ENCODE results near the gene C1orf50. TPM values are rescaled to one million over a fixed set of nuclear protein-coding genes. Genes with fewer than 3 reads are reported as not detected.
A peak's percentile ranks its signal among the peaks of the same experiment; 100 is the strongest.

C1orf50 gene
- total and polyA plus RNA-seq, 10 donors = 1.5 to 9.8 (median 4.5) TPM

- peaks cover 0 to 23% (median 3%) of the 10 kb centered on the region in 6 donors for H3K4me1 ChIP-seq
- no peaks in the 10 kb centered on the region for H3K9me3 ChIP-seq
- H3K36me3 ChIP-seq = peaks cover 0 to 32% (median 21%) of the 10 kb centered on the region in 6 donors
- H3K27ac ChIP-seq = no peak overlapping the region
- H3K27me3 ChIP-seq (replicated peaks in 1 of 7) = no peaks in the 10 kb centered on the region
- TF ChIP-seq POLR2AphosphoS5 (IDR thresholded peaks at IDR 0.05) = no peak
- TF ChIP-seq CTCF (IDR thresholded peaks at IDR 0.05 in 8 of 11, conservative IDR thresholded peaks at IDR 0.05 in 3 of 11) = no peak
- TF ChIP-seq POLR2A (IDR thresholded peaks at IDR 0.05) = no peak
- DNase-seq = no peak
- H3K4me3 ChIP-seq = no peak overlapping the region
- 83 to 93% (median 84%) methylated on average over 21 of the region's 21 CpGs for WGBS, 5 donors
- intact Hi-C loops (cut with DNase I; ENCODE audit: low total_unique reads) = no loop called here
These were observed 23.5 kb upstream of the C1orf50 start for GRCh38 chr1:42743317-42744147.

- DNase-seq = no peak
- no peak overlapping the region for H3K4me3 ChIP-seq
- peaks cover 0 to 38% (median 21%) of the 10 kb centered on the region in 6 donors for H3K36me3 ChIP-seq
- 87 to 96% (median 90%) methylated on average over 9 of the region's 9 CpGs for WGBS, 5 donors
- no peaks in the 10 kb centered on the region for H3K27me3 ChIP-seq (replicated peaks in 1 of 7)
- TF ChIP-seq POLR2AphosphoS5 (IDR thresholded peaks at IDR 0.05) = no peak
- no peak for TF ChIP-seq POLR2A (IDR thresholded peaks at IDR 0.05)
- TF ChIP-seq CTCF (IDR thresholded peaks at IDR 0.05 in 8 of 11, conservative IDR thresholded peaks at IDR 0.05 in 3 of 11) = no peak
- no peaks in the 10 kb centered on the region for H3K9me3 ChIP-seq
- H3K4me1 ChIP-seq = peaks cover 0 to 29% (median 4%) of the 10 kb centered on the region in 6 donors
- no peak overlapping the region for H3K27ac ChIP-seq
- intact Hi-C loops (cut with DNase I; ENCODE audit: low total_unique reads) = no loop called here
These were observed 23.0 kb upstream of the C1orf50 start for GRCh38 chr1:42744148-42744413.

DNA sequence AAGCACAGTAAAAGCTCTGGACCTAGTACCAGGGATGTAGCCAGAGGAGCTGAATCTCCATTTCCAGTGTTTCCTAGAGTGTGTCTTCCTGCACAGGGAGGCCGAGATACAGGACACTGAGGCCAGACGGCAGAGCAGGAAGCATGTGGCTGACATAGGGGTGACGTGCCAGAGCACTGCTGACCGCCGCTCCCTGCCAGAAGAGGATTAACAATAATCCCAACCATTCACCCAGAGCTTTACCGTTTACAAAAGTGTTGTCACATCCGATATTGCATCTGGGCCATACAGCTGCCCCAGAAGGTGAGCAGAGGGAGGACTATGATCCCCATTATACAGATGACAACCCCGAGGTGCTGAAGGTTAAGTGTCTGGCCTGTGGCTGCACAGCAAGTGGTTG lies 21.2 kb upstream of the C1orf50 start:
- 70 to 90% (median 81%) methylated on average over 8 of the region's 8 CpGs for WGBS, 5 donors
- Histone ChIP-seq H3K27me3 (replicated peaks in 1 of 7) (no peaks in the 10 kb centered on the region), H3K27ac (no peak overlapping the region), H3K4me3 (no peak overlapping the region), H3K4me1 (peaks cover 0 to 38% (median 11%) of the 10 kb centered on the region in 6 donors), H3K36me3 (peaks cover 0 to 55% (median 32%) of the 10 kb centered on the region in 6 donors), H3K9me3 (no peaks in the 10 kb centered on the region)
- DNase-seq = no peak
- intact Hi-C loops (cut with DNase I; ENCODE audit: low total_unique reads) = loop anchor here (5.0 kb wide), 1 partner anchor 169 kb away; no protein-coding TSS in a partner anchor
- TF ChIP-seq POLR2AphosphoS5 (IDR thresholded peaks at IDR 0.05) (peak in 2 of 3 donors; percentile 14 to 32), CTCF (IDR thresholded peaks at IDR 0.05 in 8 of 11, conservative IDR thresholded peaks at IDR 0.05 in 3 of 11) (no peak), POLR2A (IDR thresholded peaks at IDR 0.05) (no peak)

GRCh38 chr1:42746436-42747105 lies 20.5 kb upstream of the C1orf50 start:
- 93 to 97% (median 96%) methylated on average over 10 to 12 of the region's 12 CpGs for WGBS, 5 donors
- TF ChIP-seq CTCF (IDR thresholded peaks at IDR 0.05 in 8 of 11, conservative IDR thresholded peaks at IDR 0.05 in 3 of 11) = no peak
- no peak for TF ChIP-seq POLR2AphosphoS5 (IDR thresholded peaks at IDR 0.05)
- intact Hi-C loops (cut with DNase I; ENCODE audit: low total_unique reads) = loop anchor here (5.0 kb wide), 1 partner anchor 169 kb away; no protein-coding TSS in a partner anchor
- DNase-seq = no peak
- Histone ChIP-seq H3K27me3 (replicated peaks in 1 of 7) (no peaks in the 10 kb centered on the region), H3K4me1 (peaks cover 0 to 38% (median 11%) of the 10 kb centered on the region in 6 donors), H3K4me3 (no peak overlapping the region), H3K36me3 (peaks cover 0 to 58% (median 34%) of the 10 kb centered on the region in 6 donors), H3K27ac (peak overlapping the region in 1 of 8 donors; percentile 65), H3K9me3 (no peaks in the 10 kb centered on the region)
